ENCODE measurements around the gene ARHGAP42.

The ARHGAP42 gene

GRCh38 chr11:100752371-100753171 is 65.5 kb downstream of the ARHGAP42 start:
- no peak for DNase-seq (ENCODE audit: low read depth, low spot score)
- no peak overlapping the region for H3K27ac ChIP-seq

GRCh38 chr11:100753172-100753543 is 66.1 kb downstream of the ARHGAP42 start:
- no peak overlapping the region for H3K27ac ChIP-seq
- DNase-seq (ENCODE audit: low read depth, low spot score) = no peak

- no peak overlapping the region for H3K27ac ChIP-seq
- no peak for DNase-seq (ENCODE audit: low read depth, low spot score)
These were observed 66.5 kb downstream of the ARHGAP42 start for GRCh38 chr11:100753571-100753970.

GRCh38 chr11:100756559-100756958 is 69.5 kb downstream of the ARHGAP42 start:
- H3K27ac ChIP-seq = no peak overlapping the region
- DNase-seq (ENCODE audit: low read depth, low spot score) = no peak

- DNase-seq (ENCODE audit: low read depth, low spot score) = no peak
- no peak overlapping the region for H3K27ac ChIP-seq
These were observed 70.6 kb downstream of the ARHGAP42 start for GRCh38 chr11:100757646-100758045.

- H3K27ac ChIP-seq = no peak overlapping the region
- no peak for DNase-seq (ENCODE audit: low read depth, low spot score)
These were observed 72.0 kb downstream of the ARHGAP42 start for GRCh38 chr11:100759106-100759505.

GRCh38 chr11:100759856-100760255 is 72.8 kb downstream of the ARHGAP42 start:
- H3K27ac ChIP-seq = no peak overlapping the region
- no peak for DNase-seq (ENCODE audit: low read depth, low spot score)

GRCh38 chr11:100760744-100761143 is 73.7 kb downstream of the ARHGAP42 start:
- no peak for DNase-seq (ENCODE audit: low read depth, low spot score)
- no peak overlapping the region for H3K27ac ChIP-seq

- no peak for DNase-seq (ENCODE audit: low read depth, low spot score)
These were observed 74.8 kb downstream of the ARHGAP42 start for GRCh38 chr11:100761841-100762240.

GRCh38 chr11:100766764-100767163 is 79.7 kb downstream of the ARHGAP42 start:
- H3K27ac ChIP-seq = no peak overlapping the region
- no peak for DNase-seq (ENCODE audit: low read depth, low spot score)

More at GRCh38 chr11:100761841-100762240, 74.8 kb downstream of the ARHGAP42 start:
- no peak overlapping the region for H3K27ac ChIP-seq

- no peak overlapping the region for H3K27ac ChIP-seq
- DNase-seq (ENCODE audit: low read depth, low spot score) = no peak
These were observed 82.1 kb downstream of the ARHGAP42 start for GRCh38 chr11:100769165-100769564.

GRCh38 chr11:100769617-100770016 is 82.5 kb downstream of the ARHGAP42 start:
- no peak overlapping the region for H3K27ac ChIP-seq
- DNase-seq (ENCODE audit: low read depth, low spot score) = no peak

- DNase-seq (ENCODE audit: low read depth, low spot score) = no peak
- H3K27ac ChIP-seq = no peak overlapping the region
These were observed 87.0 kb downstream of the ARHGAP42 start for GRCh38 chr11:100774132-100774531.

- H3K27ac ChIP-seq = peak overlapping the region; percentile 97
- no peak for DNase-seq (ENCODE audit: low read depth, low spot score)
These were observed 87.8 kb downstream of the ARHGAP42 start for GRCh38 chr11:100774859-100775258.

- H3K27ac ChIP-seq = peak overlapping the region; percentile 97
- peak; percentile 97 for DNase-seq (ENCODE audit: low read depth, low spot score)
These were observed 89.3 kb downstream of the ARHGAP42 start for GRCh38 chr11:100776212-100776896.

GRCh38 chr11:100777103-100777502 is 90.0 kb downstream of the ARHGAP42 start:
- DNase-seq (ENCODE audit: low read depth, low spot score) = peak; percentile 88
- peak overlapping the region; percentile 97 for H3K27ac ChIP-seq

- H3K27ac ChIP-seq = peak overlapping the region; percentile 97
- DNase-seq (ENCODE audit: low read depth, low spot score) = no peak
These were observed 90.6 kb downstream of the ARHGAP42 start for GRCh38 chr11:100777736-100778135.

GRCh38 chr11:100778166-100778785 is 91.2 kb downstream of the ARHGAP42 start:
- no peak for DNase-seq (ENCODE audit: low read depth, low spot score)
- H3K27ac ChIP-seq = peak overlapping the region; percentile 97

GRCh38 chr11:100780470-100780869 is 93.4 kb downstream of the ARHGAP42 start:
- peak; percentile 63 for DNase-seq (ENCODE audit: low read depth, low spot score)

GRCh38 chr11:100785148-100785983 is 98.3 kb downstream of the ARHGAP42 start:
- DNase-seq (ENCODE audit: low read depth, low spot score) = no peak
- H3K27ac ChIP-seq = no peak overlapping the region

More at GRCh38 chr11:100780470-100780869, 93.4 kb downstream of the ARHGAP42 start:
- peak overlapping the region; percentile 46 for H3K27ac ChIP-seq

All from epithelial cell of prostate (primary cell).